ENCODE measurements around the gene DNAJA3. TPM values are rescaled to one million over a fixed set of nuclear protein-coding genes. Genes with fewer than 3 reads are reported as not detected.

DNAJA3 gene
- total RNA-seq = 48.2 and 57.3 TPM in 2 replicates

DNA sequence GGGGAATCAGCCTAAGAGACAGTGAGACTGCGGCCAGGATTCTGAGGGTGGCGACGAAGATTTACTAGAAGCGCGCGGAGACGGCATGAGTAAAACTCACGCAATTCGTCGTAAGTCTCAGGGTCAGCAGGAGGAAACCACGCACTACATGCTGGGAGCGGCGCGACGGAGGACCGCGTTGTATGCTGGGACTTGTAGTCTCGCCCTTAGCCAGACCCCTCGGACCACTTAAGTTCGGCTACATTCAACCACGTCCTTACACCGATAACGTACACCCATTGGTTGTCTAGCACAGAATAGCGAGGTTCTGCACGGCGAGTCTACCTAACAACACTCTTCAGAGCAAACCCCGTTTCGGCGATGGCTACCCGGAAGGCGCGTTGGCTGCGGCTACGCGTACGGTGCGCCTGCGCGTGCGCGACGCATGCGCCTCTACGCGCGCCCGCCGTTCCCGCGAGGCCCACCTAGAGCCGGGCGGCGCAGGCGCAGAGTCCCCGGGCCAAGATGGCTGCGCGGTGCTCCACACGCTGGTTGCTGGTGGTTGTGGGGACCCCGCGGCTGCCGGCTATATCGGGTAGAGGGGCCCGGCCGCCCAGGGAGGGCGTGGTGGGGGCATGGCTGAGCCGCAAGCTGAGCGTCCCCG, at the start of gene DNAJA3:
Gene DNAJA3, plus strand, starts transcription at position 491 of the 643 bp plus-strand sequence. Its CDS starts 14 bp downstream, at position 505.

DNA sequence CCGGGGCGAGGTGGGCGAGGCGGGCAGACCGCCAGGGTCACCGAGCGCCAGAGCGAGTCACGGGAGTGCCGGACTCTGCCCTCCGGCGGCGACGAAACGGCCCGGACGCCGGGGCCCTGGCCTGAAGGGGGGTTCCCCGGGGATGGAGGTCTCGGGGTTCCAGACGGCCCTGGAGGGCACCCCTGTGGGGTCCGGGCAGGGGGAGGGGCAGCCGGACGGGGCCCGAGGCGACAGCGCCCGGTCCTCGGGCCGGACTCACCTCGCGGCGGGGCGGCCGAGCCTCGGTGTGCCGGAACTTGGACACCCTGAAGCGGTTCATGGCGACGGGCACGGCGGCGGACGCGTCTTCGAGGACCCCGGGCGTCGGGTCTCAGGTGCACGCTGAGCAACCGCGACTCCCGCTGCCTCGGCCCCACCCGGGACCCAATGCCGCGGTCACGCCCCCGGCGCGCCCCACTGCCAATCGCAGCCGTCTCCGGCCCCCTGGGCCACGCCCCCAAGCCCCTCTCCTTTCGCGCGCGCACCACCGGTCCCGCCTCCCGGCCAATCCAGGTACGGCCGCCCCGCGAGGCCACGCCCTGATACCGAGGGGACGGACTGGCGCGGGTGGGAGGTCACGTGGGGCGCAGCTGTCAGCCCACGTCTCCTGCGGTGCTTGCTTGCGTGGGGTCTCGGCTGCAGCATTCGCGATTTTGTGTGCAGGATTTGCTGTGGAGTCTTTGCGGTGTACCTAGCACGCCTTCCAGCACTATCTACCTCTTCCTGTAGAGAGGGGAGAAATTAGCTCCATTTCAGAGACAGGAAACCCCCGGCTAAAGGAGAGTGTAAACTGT, 9.3 kb upstream of the DNAJA3 start, which contains the start of gene CORO7:
Gene CORO7, minus strand, starts transcription at position 397 of the 833 bp plus-strand sequence. Its CDS starts 78 bp downstream, at position 319.

DNA sequence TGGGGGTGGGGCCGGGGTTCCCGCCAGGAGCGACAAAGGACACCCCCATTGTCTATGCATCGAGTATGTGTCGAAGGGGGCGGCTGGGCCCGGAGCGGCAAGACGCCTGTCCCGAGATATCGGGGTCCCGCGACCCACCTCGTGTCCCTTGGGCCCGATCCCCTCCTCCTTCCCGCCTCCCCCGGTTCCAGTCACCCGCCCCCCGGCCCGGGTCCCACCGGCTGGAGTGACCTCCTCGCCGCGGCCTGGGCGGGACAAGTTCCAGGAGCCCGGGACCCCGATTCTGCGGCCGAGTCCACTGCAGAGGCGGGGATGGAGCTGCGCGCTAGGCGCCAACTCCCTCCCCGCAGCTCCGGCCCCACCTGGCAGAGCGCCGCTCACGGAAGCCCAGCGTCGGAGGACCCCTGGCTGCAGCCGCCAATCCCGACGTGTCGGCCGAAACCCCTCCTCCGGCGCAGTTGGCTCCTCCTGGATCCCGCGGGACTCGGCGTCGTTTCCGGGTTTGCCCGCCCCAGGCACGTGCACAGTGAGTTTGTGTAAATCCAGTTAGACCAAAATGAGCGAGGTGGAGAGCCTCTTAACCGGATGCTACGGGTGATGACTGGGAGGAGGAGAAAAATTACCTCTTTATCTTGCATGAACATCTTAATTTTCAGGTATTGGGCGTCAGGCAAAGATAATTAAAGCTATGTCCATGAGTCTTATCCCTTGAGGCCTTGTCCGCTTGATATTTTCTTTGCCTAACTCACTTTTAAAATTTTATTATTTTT, 48.7 kb downstream of the DNAJA3 start, which contains the start of gene NMRAL1:
Gene NMRAL1, minus strand, starts transcription at position 434 of the 770 bp plus-strand sequence. CDS start 493 bp downstream, outside the sequence.

DNA sequence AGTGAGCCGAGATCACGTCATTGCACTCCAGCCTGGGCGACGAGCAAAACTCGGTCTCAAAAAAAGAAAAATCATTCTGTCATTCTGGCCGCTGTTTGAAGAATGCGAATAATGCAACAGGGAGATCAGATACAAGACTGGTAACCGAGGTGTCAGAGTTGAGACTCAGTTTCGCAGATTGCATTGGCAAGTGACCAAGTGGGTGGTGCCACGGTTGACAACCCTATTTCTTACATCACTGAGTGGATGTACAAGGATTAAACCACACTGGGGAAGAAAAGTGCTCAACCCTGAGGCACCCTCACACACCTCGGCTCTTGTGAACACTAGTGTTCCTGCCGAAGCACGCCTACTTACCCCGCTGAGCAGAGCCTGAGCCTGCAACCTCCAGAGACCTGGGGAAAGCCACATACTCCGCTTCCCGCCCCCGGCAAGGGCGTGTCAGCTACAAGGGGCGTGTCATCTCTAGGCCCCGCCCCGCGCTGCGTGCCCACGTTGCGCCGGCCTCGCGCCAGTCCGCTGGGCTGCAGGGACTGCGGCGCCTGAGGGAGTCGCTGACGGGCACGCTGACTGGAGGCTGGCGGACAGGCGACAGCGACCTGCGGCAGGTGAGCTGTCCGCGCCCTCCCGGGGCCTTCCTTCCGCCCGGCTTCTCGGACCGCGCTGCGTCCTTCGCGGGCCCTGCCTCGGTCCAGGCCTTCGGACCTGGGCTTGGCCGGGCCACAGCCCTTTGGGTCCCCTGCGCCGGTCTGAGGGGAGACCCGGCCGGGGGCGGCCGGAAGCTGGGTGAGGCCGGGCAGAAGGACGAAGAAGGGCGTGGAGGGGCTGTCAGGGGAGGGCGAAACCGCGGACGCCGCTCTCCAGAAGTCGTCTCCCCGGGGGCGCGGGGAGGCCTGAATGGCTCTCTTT, 50.5 kb downstream of the DNAJA3 start, which contains the start of gene HMOX2:
Gene HMOX2, plus strand, starts transcription at position 519 of the 909 bp plus-strand sequence. CDS start 29,127 bp downstream, outside the sequence.

Other genes starting within 250 kb of the DNAJA3 start
- under 0.01 and 0.09 TPM in 2 replicates for gene SRL, start 183.8 kb upstream of the DNAJA3 start, total RNA-seq
- gene TFAP4, start 152.8 kb upstream of the DNAJA3 start, total RNA-seq = 6.4 and 9.6 TPM in 2 replicates
- gene GLIS2, start 109.8 kb upstream of the DNAJA3 start, total RNA-seq = 1.7 and 2.4 TPM in 2 replicates
- 25.5 and 26.9 TPM in 2 replicates for gene PAM16, start 74.5 kb upstream of the DNAJA3 start, total RNA-seq
- gene VASN, start 54.0 kb upstream of the DNAJA3 start, total RNA-seq = 86.0 and 107 TPM in 2 replicates
- gene CORO7, start 9.3 kb upstream of the DNAJA3 start, total RNA-seq = 10.9 and 11.7 TPM in 2 replicates
- 63.1 and 63.9 TPM in 2 replicates for gene NMRAL1, start 48.8 kb downstream of the DNAJA3 start, total RNA-seq
- gene HMOX2, start 50.5 kb downstream of the DNAJA3 start, total RNA-seq = 42.4 and 59.2 TPM in 2 replicates
- 6.8 and 10.2 TPM in 2 replicates for gene CDIP1, start 112.9 kb downstream of the DNAJA3 start, total RNA-seq
- gene C16orf96, start 130.5 kb downstream of the DNAJA3 start, total RNA-seq = under 0.01 TPM in 2 replicates
- gene UBALD1, start 189.0 kb downstream of the DNAJA3 start, total RNA-seq = 3.8 and 4.5 TPM in 2 replicates
- gene MGRN1, start 199.0 kb downstream of the DNAJA3 start, total RNA-seq = 17.6 and 25.1 TPM in 2 replicates